ENCODE measurements around the gene LIG1. TPM values are rescaled to one million over a fixed set of nuclear protein-coding genes. Genes with fewer than 3 reads are reported as not detected.

Gene LIG1
- total and polyA plus RNA-seq, 7 donors: 2.6 to 5.2 (median 3.3) TPM

DNA sequence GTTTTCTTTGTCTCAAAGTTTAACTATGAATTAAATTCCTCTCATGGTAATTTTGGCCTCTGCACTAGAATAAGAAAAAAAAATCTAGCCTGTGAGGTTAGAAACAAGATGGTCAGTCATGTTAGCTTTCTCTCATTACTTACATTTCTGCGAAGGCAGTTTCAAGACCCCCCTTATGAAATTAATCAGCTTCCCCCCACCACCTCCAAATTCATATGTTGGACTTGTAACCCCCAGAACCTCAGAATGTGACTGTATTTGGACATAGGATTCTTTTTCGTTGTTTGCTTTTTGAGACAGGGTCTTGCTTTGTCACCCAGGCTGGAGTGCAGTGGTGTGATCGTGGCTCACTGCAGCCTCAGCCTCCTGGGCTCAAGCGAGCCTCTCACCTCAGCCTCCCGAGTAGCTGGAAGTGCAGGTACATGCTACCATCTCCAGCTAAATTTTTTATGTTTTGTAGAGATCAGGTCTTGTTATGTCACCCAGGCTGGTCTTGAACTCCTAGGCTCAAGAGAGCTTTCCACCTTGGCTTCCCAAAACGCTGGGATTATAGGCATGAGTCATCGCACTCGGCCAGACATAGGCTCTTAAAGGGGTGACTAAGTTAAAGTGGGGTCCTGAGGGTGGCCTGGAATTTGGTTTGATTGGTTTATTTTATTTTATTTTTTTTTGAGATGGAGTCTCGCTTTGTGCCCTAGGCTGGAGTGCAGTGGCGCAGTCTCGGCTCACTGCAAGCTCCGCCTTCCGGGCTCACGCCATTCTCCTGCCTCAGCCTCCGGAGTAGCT is 61.0 kb downstream of the LIG1 start:
- Histone ChIP-seq H3K9me3 (no peaks in the 10 kb centered on the region), H3K36me3 (ENCODE audit: insufficient read depth in 1 of 2, low read depth in 1 of 2) (peaks cover 0 to 19% of the 10 kb centered on the region in 2 donors), H3K27me3 (ENCODE audit: insufficient read depth in 3 of 3, low read length in 2 of 3) (no peaks in the 10 kb centered on the region), H3K4me1 (peaks cover 38% of the 10 kb centered on the region), H3K4me3 (peak overlapping the region; percentile 72), H3K27ac (peak overlapping the region; percentile 94)
- TF ChIP-seq, protein P1, sequence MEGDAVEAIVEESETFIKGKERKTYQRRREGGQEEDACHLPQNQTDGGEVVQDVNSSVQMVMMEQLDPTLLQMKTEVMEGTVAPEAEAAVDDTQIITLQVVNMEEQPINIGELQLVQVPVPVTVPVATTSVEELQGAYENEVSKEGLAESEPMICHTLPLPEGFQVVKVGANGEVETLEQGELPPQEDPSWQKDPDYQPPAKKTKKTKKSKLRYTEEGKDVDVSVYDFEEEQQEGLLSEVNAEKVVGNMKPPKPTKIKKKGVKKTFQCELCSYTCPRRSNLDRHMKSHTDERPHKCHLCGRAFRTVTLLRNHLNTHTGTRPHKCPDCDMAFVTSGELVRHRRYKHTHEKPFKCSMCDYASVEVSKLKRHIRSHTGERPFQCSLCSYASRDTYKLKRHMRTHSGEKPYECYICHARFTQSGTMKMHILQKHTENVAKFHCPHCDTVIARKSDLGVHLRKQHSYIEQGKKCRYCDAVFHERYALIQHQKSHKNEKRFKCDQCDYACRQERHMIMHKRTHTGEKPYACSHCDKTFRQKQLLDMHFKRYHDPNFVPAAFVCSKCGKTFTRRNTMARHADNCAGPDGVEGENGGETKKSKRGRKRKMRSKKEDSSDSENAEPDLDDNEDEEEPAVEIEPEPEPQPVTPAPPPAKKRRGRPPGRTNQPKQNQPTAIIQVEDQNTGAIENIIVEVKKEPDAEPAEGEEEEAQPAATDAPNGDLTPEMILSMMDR (IDR thresholded peaks at IDR 0.05): no peak
- intact Hi-C loops (cut with DNase I): no loop called here
- WGBS, 3 donors: 72 to 84% (median 79%) methylated on average over 15 of the region's 15 CpGs
- DNase-seq: no peak
- ATAC-seq: no peak

DNA sequence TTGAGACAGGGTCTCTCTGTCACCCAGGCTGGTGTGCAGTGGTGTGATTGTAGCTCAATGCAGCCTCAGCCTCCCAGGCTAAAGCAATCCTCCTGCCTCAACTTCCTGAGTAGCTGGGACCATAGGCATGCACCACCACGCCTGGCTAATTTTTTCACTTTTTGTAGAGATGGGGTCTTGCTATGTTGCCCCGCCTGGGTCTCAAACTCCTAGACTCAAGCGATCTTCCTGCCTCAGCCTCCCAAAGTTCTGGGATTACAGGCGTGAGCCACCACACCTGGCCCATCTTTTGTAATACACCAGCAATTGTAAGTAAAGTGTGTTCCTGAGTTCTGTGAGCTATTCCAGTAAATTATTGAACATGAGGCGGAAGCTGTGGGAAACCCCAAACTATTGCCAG is 66.2 kb downstream of the LIG1 start:
- TF ChIP-seq, protein P1 (IDR thresholded peaks at IDR 0.05): no peak
- 89 to 99% (median 98%) methylated on average over 5 of the region's 5 CpGs for WGBS, 3 donors
- H3K27me3 ChIP-seq (ENCODE audit: insufficient read depth in 3 of 3, low read length in 2 of 3): no peaks in the 10 kb centered on the region
- DNase-seq: no peak
- ATAC-seq: no peak
- H3K27ac ChIP-seq: no peak overlapping the region
- H3K36me3 ChIP-seq (ENCODE audit: insufficient read depth in 1 of 2, low read depth in 1 of 2): peaks cover 3 to 70% of the 10 kb centered on the region in 2 donors
- H3K4me1 ChIP-seq: peaks cover 22% of the 10 kb centered on the region
- H3K4me3 ChIP-seq: no peak overlapping the region
- H3K9me3 ChIP-seq: no peaks in the 10 kb centered on the region
- intact Hi-C loops (cut with DNase I): no loop called here

GRCh38 chr19:48102870-48103751 is 67.0 kb downstream of the LIG1 start:
- TF ChIP-seq, protein P1 (IDR thresholded peaks at IDR 0.05): peak; percentile 43
- Histone ChIP-seq H3K27ac (no peak overlapping the region), H3K4me3 (no peak overlapping the region), H3K9me3 (no peaks in the 10 kb centered on the region), H3K4me1 (peaks cover 13% of the 10 kb centered on the region), H3K36me3 (ENCODE audit: insufficient read depth in 1 of 2, low read depth in 1 of 2) (peaks cover 3 to 77% of the 10 kb centered on the region in 2 donors), H3K27me3 (ENCODE audit: insufficient read depth in 3 of 3, low read length in 2 of 3) (no peaks in the 10 kb centered on the region)
- intact Hi-C loops (cut with DNase I): no loop called here
- 66% methylated on average over 13 of the region's 13 CpGs for WGBS, 3 donors
- ATAC-seq: no peak
- DNase-seq: no peak

DNA sequence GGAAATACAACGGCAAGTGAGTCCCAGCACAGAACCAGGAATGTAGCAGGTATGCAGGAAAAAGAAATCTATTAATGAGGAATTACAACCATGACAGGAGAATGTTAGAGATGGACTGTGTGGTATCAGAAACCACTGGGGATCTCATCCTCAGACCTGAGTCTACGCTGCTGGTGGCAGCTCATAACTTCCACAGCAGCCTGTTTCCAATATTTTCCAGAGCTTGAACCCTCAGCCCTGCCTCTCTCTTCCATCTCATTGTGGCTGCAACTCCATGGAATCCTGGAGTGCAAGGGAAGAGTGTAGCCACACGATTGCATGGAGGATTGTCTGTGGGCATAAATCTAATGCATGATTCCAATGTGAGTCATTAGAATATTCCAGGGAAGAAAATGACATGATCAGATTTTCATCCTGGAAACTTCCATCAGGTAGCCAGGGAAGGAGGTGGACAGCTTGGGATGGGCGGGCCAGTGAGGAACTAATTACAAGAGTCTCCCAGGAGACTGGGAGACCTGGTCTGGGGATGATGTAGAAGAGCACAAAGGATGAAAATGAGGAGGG is 74.5 kb downstream of the LIG1 start:
- TF ChIP-seq, protein P1 (IDR thresholded peaks at IDR 0.05): no peak
- DNase-seq: no peak
- no peak for ATAC-seq
- H3K36me3 ChIP-seq (ENCODE audit: insufficient read depth in 1 of 2, low read depth in 1 of 2): peaks cover 2 to 90% of the 10 kb centered on the region in 2 donors
- WGBS, 3 donors: 70 to 80% (median 78%) methylated on average over 4 of the region's 4 CpGs
- H3K4me1 ChIP-seq: no peaks in the 10 kb centered on the region
- no peaks in the 10 kb centered on the region for H3K9me3 ChIP-seq
- no peak overlapping the region for H3K27ac ChIP-seq
- H3K4me3 ChIP-seq: no peak overlapping the region
- intact Hi-C loops (cut with DNase I): no loop called here
- no peaks in the 10 kb centered on the region for H3K27me3 ChIP-seq (ENCODE audit: insufficient read depth in 3 of 3, low read length in 2 of 3)

Measured in psoas muscle (tissue), 8 donors.